CD4-positive, alpha-beta T cell treated with Interleukin-17A for 4 hours (primary cell): ENCODE results near the gene COL5A1.
"Not testable (repeated sequence)": the region's sequence is repeated elsewhere in the genome, so short reads cannot be mapped to it uniquely, and the experiment has no call there.

Experiments used
- DNase-seq: peaks from one replicate; pipeline ENCODE4 v3.0.0-alpha.2; 2020; ENCODE audit warnings: mixed read lengths

Gene COL5A1

GRCh38 chr9:134658378-134658955 lies 16.9 kb downstream of the COL5A1 start:
- DNase-seq = no peak

GRCh38 chr9:134659688-134660131 lies 18.1 kb downstream of the COL5A1 start:
- DNase-seq = no peak

GRCh38 chr9:134660407-134660806 lies 18.8 kb downstream of the COL5A1 start:
- no peak for DNase-seq

DNA sequence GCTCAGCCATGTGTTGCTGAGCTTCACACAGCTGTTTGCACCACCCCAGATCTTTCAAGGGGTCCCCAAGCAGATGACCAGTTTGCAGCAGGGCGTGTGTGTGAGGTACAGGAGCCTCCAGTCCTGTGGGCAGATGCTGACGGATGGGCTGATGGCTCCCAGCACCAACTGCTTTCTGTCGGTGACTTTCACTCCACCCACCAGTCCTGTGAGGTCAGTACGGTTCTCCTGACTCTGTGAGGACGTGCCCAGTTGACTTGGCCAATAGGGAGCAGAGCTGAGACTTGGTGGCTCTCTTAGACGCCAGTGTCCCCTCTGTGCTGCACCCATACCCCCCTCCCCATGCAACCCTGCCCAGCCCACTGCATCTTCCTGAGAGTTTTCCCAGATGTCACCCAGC lies 19.7 kb downstream of the COL5A1 start:
- no peak for DNase-seq

GRCh38 chr9:134661791-134662142 lies 20.2 kb downstream of the COL5A1 start:
- no peak for DNase-seq

GRCh38 chr9:134662143-134662876 lies 20.7 kb downstream of the COL5A1 start:
- no peak for DNase-seq

DNA sequence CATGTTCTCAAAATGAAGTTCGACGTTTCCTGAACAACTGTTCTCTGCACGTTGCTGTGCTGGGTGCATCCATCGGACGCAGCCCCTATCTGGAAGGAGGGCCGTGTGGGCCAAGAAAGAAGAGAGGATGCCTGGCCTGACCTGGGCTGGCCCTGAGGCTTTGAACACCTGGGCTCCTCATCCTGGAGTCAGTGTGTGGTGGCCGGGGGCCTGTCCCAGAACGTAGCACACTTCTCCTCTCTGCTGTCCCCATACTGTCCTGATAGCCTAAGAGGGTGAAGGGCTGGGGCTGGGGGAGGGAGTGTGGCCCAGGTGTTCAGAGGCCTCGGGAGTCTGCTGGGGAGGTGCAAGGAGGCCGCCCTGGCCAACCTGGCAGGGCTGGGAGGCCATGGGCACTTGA lies 21.5 kb downstream of the COL5A1 start:
- no peak for DNase-seq

DNA sequence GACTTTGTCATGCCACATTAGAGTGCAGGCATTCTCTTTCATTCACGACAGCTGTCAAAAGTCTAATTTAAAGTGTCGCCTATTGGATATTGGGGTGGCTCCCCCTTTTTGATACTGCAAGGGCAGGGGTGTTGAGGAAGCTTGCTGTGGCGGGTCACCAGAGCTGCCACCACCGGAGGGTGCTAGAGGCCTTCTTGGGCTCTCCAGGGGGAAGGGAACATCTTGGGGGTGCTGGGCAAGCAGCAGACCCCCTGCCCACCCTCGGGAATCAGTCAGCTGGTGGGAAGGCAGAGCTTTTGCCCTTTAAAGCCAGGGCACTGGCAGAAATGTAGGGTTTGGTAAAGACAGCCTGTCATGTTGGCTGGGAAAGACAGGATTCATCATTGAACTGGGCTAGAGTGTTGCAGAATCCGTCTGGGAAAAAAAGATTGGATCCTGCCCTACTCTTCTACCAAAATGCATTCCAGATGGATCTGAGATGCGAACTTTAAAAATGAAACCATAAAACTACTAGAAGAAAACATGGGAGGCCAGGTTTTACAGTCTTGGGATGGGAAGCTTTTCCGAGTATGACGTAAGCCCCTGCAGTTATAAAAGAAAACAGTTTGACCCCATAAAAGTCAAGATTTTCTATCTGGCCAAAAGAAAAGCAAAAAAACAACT lies 22.3 kb downstream of the COL5A1 start:
- no peak for DNase-seq

- DNase-seq = no peak
Observed at GRCh38 chr9:134664446-134664845, 22.8 kb downstream of the COL5A1 start.

GRCh38 chr9:134666208-134666607 lies 24.6 kb downstream of the COL5A1 start:
- DNase-seq = no peak

- DNase-seq = no peak
Observed at GRCh38 chr9:134666831-134667230, 25.2 kb downstream of the COL5A1 start.

- not testable (repeated sequence) for DNase-seq
Observed at GRCh38 chr9:134668977-134669376, 27.4 kb downstream of the COL5A1 start.

DNA sequence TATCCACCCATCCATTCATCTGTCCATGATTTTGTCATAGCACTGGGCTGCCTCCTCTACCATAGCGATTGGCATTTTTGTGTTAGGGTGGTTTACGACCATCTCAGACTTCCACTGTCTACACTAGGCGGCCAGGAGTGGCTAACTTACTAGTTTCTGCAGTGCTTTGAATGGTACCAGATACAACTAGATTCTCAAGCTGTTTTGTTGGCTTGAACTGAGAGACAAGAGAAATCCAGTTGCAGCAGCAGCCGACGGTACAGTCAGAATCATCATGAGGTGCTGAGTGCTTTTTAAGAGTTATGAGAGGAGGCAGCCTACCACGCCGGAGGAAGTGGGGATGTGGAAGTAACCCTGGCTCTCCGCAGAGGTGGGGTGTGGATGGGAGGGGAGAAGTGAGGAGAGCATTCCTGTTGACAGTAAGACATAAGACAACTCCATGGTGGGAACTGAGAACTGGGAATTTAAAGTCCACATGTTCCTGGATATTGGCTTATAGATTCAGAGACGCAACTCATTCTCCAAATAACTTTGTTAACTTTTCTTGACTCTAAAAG lies 27.9 kb downstream of the COL5A1 start:
- no peak for DNase-seq

DNA sequence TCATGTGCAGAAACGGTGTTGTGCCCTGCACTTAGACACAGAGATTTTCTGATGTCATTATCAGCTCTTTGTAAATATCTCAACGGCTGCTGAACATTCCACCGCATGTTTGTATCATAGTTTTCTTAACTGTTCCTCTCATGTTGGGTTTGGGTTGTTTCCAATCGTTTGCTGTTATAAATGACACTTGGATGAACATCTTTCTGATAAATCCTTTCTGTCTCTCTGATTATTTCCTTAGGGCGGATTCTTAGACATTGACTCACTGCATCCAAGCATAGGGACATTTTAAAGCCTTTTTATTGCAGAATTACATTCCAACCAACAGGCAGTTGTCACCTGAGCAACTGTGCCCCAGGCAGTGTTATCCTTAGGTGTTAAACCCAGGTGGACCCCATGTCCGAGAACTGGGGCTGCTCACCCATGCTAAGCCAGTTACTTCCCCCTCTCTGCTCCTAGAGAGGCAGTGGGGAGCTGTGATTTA lies 28.5 kb downstream of the COL5A1 start:
- no peak for DNase-seq

GRCh38 chr9:134670851-134671281 lies 29.3 kb downstream of the COL5A1 start:
- no peak for DNase-seq

DNA sequence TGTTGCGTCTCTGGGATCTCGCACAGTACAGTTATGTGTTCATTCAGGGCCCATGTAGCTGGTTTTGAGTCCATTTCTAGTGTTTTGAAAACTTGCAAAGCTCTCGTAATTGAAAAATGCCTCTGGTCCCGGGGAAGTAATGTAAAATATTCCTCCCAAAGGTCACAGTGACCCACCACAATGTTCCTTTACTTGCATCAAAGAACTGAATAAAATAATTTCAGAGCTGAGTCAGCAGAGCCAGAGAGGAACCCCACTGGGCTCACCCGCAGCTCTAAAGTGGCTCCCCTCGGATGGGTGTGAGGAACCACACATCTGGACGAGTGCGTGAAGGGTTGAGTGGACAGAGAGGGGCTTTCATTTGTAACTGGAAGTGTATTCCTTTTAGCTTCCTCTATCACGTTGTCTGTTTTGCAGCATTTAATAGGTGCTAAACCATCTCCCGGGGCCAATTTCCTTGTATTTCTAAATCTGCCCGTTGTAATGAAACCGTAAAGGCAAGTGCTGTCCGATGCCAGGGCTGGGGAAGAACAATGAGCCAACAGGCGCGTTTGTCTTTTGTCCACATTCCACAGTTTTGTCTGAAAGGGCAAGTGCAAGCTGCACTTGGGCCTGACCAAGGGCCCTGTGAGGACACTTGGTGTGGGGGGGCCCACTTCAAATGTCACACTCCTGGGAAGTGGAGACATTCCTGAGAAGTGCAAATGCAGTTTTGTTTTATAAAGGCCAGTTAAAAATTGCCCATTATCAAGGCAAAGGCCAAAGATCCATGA lies 29.9 kb downstream of the COL5A1 start:
- no peak for DNase-seq

GRCh38 chr9:134676361-134676760 lies 34.8 kb downstream of the COL5A1 start:
- DNase-seq = no peak

DNA sequence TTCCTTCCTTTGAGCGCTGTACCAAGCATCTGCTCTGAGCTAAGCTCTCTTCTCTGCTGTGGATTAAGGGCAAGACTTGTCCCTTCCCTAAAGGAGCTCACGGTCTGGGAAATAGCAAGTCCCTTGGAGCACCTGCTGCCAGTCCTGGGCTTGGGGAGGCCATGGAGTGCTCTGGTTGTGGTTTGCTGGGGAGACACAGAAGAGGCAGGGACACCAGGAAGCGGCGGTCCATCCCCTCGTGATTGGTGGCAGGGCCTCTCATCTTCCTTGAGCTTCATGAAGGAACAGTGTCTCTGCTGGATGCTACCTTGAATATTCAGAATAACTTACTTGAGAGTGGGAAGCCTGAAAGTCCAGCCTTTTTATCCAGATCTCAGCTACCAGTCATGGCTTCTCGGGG lies 35.3 kb downstream of the COL5A1 start:
- DNase-seq = no peak

DNA sequence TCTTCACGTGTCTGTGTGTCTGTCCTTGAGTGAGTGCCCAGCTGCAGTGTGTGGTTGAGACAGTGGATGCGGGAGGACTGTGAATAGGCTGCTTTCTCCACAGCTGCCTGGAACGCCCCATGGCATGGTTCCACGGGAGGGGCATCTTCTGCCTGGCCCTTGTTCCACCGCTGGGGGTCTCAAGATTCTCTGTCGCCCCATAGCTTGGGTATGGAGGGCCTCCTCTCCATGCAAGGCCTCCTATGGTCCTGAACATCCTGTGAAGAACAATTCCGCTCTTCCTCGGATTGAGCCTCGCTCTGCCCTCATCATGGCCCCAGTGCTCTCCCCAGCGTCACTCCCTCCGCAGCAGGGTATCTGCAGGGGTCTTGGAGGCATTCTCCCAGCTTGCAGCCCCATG lies 36.1 kb downstream of the COL5A1 start:
- DNase-seq = no peak

GRCh38 chr9:134678206-134678605 lies 36.6 kb downstream of the COL5A1 start:
- no peak for DNase-seq

DNA sequence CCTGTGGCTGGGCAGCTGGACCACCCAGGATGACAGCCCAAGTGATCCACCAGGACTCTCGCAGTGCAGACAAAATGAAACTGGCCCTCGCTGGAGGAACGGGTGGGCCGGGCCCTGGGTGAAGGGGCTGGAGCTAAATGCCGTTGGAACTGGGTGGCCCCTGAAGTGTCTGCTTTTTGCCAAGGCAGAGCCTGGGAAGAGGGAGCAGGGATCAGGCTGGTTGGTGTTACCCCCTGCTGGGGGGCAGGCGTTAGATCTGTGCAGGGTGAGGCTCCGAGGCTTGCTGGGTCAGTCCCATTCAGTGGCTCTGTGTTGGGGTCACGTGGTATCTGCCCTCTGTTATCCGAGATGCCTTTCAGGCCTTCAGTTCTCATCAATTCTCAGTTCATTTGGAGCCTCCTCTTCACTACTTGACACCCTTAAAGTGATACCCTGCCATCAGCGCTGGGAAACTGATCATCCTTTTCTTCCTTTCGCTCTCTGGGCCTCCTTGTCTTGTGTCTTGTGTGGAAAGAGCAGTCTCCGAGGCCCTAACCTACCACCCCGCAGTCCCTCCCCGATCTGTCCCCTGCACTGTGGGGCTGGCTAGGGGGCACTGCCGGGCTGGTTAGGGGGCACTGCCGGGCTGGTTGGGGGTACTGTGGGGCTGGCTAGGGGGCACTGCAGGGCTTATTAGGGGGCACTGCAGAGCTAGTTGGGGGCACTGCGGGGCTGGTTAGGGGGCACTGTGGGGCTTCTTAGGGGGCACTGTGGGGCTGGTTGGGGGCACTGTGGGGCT lies 37.3 kb downstream of the COL5A1 start:
- no peak for DNase-seq
